ENCODE results near the gene NMT1.

Gene NMT1

GRCh38 chr17:45060797-45061605 lies at the start of gene NMT1:
Gene NMT1 (plus strand): TSS chr17:45061317. CDS start chr17:45061330, 13 bp downstream.
- in situ Hi-C loops (cut with MboI; ENCODE audit: low sequenced_read_pairs), result no loop called here

- in situ Hi-C loops (cut with MboI; ENCODE audit: low sequenced_read_pairs), result no loop called here
Measured at GRCh38 chr17:45011767-45012166, 49.4 kb upstream of the NMT1 start.

- in situ Hi-C loops (cut with MboI; ENCODE audit: low sequenced_read_pairs), result no loop called here
Measured at GRCh38 chr17:45013021-45013997, 47.8 kb upstream of the NMT1 start.

GRCh38 chr17:45016237-45016636 lies 44.9 kb upstream of the NMT1 start:
- in situ Hi-C loops (cut with MboI; ENCODE audit: low sequenced_read_pairs), result no loop called here

- in situ Hi-C loops (cut with MboI; ENCODE audit: low sequenced_read_pairs), result no loop called here
Measured at GRCh38 chr17:45016823-45017222, 44.3 kb upstream of the NMT1 start.

- in situ Hi-C loops (cut with MboI; ENCODE audit: low sequenced_read_pairs), result no loop called here
Measured at GRCh38 chr17:45018514-45018847, 42.6 kb upstream of the NMT1 start.

GRCh38 chr17:45018848-45019711 lies 42.0 kb upstream of the NMT1 start:
- in situ Hi-C loops (cut with MboI; ENCODE audit: low sequenced_read_pairs), result no loop called here

GRCh38 chr17:45020354-45021138 lies 40.6 kb upstream of the NMT1 start:
- in situ Hi-C loops (cut with MboI; ENCODE audit: low sequenced_read_pairs), result no loop called here

GRCh38 chr17:45021607-45022287 lies 39.4 kb upstream of the NMT1 start:
- in situ Hi-C loops (cut with MboI; ENCODE audit: low sequenced_read_pairs), result no loop called here

GRCh38 chr17:45022288-45022648 lies 38.8 kb upstream of the NMT1 start:
- in situ Hi-C loops (cut with MboI; ENCODE audit: low sequenced_read_pairs), result no loop called here

GRCh38 chr17:45022655-45023339 lies 38.3 kb upstream of the NMT1 start:
- in situ Hi-C loops (cut with MboI; ENCODE audit: low sequenced_read_pairs), result no loop called here

- in situ Hi-C loops (cut with MboI; ENCODE audit: low sequenced_read_pairs), result no loop called here
Measured at GRCh38 chr17:45029096-45029495, 32.0 kb upstream of the NMT1 start.

- in situ Hi-C loops (cut with MboI; ENCODE audit: low sequenced_read_pairs), result no loop called here
Measured at GRCh38 chr17:45029758-45030423, 31.2 kb upstream of the NMT1 start.

- in situ Hi-C loops (cut with MboI; ENCODE audit: low sequenced_read_pairs), result no loop called here
Measured at GRCh38 chr17:45030733-45031132, 30.4 kb upstream of the NMT1 start.

- in situ Hi-C loops (cut with MboI; ENCODE audit: low sequenced_read_pairs), result no loop called here
Measured at GRCh38 chr17:45031231-45032173, 29.6 kb upstream of the NMT1 start.

GRCh38 chr17:45032174-45032541 lies 29.0 kb upstream of the NMT1 start:
- in situ Hi-C loops (cut with MboI; ENCODE audit: low sequenced_read_pairs), result no loop called here

GRCh38 chr17:45034599-45034998 lies 26.5 kb upstream of the NMT1 start:
- in situ Hi-C loops (cut with MboI; ENCODE audit: low sequenced_read_pairs), result no loop called here
